ENCODE data around the gene CUTA. TPM values are rescaled to one million over a fixed set of nuclear protein-coding genes. Genes with fewer than 3 reads are reported as not detected.
"Not testable (repeated sequence)": the region's sequence is repeated elsewhere in the genome, so short reads cannot be mapped to it uniquely, and the experiment has no call there.

CUTA gene
- total RNA-seq, 1 donor from 2014 or later: 94.6 TPM

- intact Hi-C loops (cut with DNase I): no loop called here
Observed at GRCh38 chr6:33384581-33385020, 33.3 kb downstream of the CUTA start.

GRCh38 chr6:33383427-33384185, 34.3 kb downstream of the CUTA start:
- intact Hi-C loops (cut with DNase I): no loop called here
- DNase-seq (ENCODE audit: low spot score): no peak

More at GRCh38 chr6:33384581-33385020, 33.3 kb downstream of the CUTA start:
- no peak for DNase-seq (ENCODE audit: low spot score)

GRCh38 chr6:33380272-33380981, 37.5 kb downstream of the CUTA start:
- no peak for DNase-seq (ENCODE audit: low spot score)
- intact Hi-C loops (cut with DNase I): no loop called here

- intact Hi-C loops (cut with DNase I); DNase-seq (ENCODE audit: low spot score): not testable (repeated sequence)
Observed at GRCh38 chr6:33379184-33379583, 38.7 kb downstream of the CUTA start.

GRCh38 chr6:33377171-33377570, 40.7 kb downstream of the CUTA start:
- intact Hi-C loops (cut with DNase I): no loop called here
- no peak for DNase-seq (ENCODE audit: low spot score)

- DNase-seq (ENCODE audit: low spot score): no peak
- intact Hi-C loops (cut with DNase I): no loop called here
Observed at GRCh38 chr6:33375143-33375671, 42.7 kb downstream of the CUTA start.

- DNase-seq (ENCODE audit: low spot score): no peak
- intact Hi-C loops (cut with DNase I): no loop called here
Observed at GRCh38 chr6:33373960-33374910, 43.7 kb downstream of the CUTA start.

- DNase-seq (ENCODE audit: low spot score): no peak
- intact Hi-C loops (cut with DNase I): no loop called here
Observed at GRCh38 chr6:33372526-33373123, 45.3 kb downstream of the CUTA start.

- DNase-seq (ENCODE audit: low spot score): not testable (repeated sequence)
Observed at GRCh38 chr6:33371901-33372300, 46.0 kb downstream of the CUTA start.

GRCh38 chr6:33367715-33368025, 50.2 kb downstream of the CUTA start:
- DNase-seq (ENCODE audit: low spot score); intact Hi-C loops (cut with DNase I): not testable (repeated sequence)

More at GRCh38 chr6:33371901-33372300, 46.0 kb downstream of the CUTA start:
- intact Hi-C loops (cut with DNase I): not testable (repeated sequence)

GRCh38 chr6:33367009-33367714, 50.7 kb downstream of the CUTA start:
- intact Hi-C loops (cut with DNase I): no loop called here
- DNase-seq (ENCODE audit: low spot score): no peak

Small RNA genes lying within 50 kb of the gene (microRNA-seq; reads per million reads assigned to microRNA genes)
- gene MIR5004: not detected

Other genes starting within 250 kb of the CUTA start
- 1.7 TPM for gene COL11A2, start 225.6 kb downstream of the CUTA start, total RNA-seq
- 33.5 TPM for gene RXRB, start 217.4 kb downstream of the CUTA start, total RNA-seq
- 62.4 TPM for gene SLC39A7, start 217.2 kb downstream of the CUTA start, total RNA-seq
- gene HSD17B8, start 213.5 kb downstream of the CUTA start, total RNA-seq: 9.9 TPM
- 24.5 TPM for gene RING1, start 209.6 kb downstream of the CUTA start, total RNA-seq
- gene VPS52, start 146.2 kb downstream of the CUTA start, total RNA-seq: 32.5 TPM
- 753 TPM for gene RPS18, start 146.0 kb downstream of the CUTA start, total RNA-seq
- 9.3 TPM for gene B3GALT4, start 141.0 kb downstream of the CUTA start, total RNA-seq
- 18.8 TPM for gene WDR46, start 128.9 kb downstream of the CUTA start, total RNA-seq
- 35.1 TPM for gene PFDN6, start 128.5 kb downstream of the CUTA start, total RNA-seq
- 46.9 TPM for gene RGL2, start 119.2 kb downstream of the CUTA start, total RNA-seq
- 85.8 TPM for gene TAPBP, start 104.0 kb downstream of the CUTA start, total RNA-seq
- gene ZBTB22, start 100.4 kb downstream of the CUTA start, total RNA-seq: 19.9 TPM
- gene DAXX, start 95.1 kb downstream of the CUTA start, total RNA-seq: 19.8 TPM
- 0.24 TPM for gene KIFC1, start 26.3 kb downstream of the CUTA start, total RNA-seq
- gene PHF1, start 7.1 kb downstream of the CUTA start, total RNA-seq: 74.8 TPM
- 9.0 TPM for gene SYNGAP1, start 2.0 kb upstream of the CUTA start, total RNA-seq
- gene ZBTB9, start 36.5 kb upstream of the CUTA start, total RNA-seq: 4.5 TPM
- gene BAK1, start 162.2 kb upstream of the CUTA start, total RNA-seq: 18.8 TPM
- 6.9 TPM for gene ITPR3, start 203.2 kb upstream of the CUTA start, total RNA-seq